ENCODE data around the gene ADCY1. TPM values are rescaled to one million over a fixed set of nuclear protein-coding genes. Genes with fewer than 3 reads are reported as not detected.
A peak's percentile ranks its signal among the peaks of the same experiment; 100 is the strongest.

The ADCY1 gene
- total and polyA plus RNA-seq, 12 donors = 0.46 to 8.6 (median 3.4) TPM

DNA sequence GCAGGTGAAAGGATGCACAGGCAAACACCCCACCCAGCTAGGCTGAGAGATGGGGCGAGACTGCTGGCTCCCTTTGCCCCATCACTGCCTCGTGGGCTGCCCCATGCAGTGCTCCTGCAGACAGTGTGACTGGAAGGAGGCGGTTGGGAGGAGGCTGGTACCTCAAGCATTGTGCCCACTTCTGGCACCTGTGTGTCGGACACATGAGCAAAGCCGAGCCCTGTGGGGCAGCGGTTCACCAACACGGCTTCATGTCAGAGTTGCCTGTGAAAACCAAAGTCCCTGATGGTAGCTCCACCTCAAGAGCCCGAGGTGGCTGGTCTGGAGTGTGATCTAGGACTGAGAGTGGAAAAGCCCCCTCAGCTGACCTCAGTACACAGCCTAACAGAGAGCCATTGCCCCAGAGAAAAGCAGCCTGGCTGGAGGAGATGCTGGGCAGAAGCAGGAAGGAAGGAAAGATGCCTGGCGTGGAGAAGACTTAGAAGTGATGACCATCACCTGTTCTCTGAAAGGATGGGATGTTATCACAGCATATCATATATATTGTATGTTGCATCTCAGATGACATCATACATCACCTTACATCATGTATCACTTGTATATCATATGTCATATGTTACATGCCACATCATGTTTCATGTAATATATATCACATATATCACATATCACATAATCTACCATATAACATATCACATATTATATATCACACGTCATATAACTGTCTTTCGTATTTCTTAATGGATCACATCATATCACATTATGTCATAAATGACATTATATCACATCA, 75.6 kb downstream of the ADCY1 start:
- intact Hi-C loops (cut with DNase I) = no loop called here

DNA sequence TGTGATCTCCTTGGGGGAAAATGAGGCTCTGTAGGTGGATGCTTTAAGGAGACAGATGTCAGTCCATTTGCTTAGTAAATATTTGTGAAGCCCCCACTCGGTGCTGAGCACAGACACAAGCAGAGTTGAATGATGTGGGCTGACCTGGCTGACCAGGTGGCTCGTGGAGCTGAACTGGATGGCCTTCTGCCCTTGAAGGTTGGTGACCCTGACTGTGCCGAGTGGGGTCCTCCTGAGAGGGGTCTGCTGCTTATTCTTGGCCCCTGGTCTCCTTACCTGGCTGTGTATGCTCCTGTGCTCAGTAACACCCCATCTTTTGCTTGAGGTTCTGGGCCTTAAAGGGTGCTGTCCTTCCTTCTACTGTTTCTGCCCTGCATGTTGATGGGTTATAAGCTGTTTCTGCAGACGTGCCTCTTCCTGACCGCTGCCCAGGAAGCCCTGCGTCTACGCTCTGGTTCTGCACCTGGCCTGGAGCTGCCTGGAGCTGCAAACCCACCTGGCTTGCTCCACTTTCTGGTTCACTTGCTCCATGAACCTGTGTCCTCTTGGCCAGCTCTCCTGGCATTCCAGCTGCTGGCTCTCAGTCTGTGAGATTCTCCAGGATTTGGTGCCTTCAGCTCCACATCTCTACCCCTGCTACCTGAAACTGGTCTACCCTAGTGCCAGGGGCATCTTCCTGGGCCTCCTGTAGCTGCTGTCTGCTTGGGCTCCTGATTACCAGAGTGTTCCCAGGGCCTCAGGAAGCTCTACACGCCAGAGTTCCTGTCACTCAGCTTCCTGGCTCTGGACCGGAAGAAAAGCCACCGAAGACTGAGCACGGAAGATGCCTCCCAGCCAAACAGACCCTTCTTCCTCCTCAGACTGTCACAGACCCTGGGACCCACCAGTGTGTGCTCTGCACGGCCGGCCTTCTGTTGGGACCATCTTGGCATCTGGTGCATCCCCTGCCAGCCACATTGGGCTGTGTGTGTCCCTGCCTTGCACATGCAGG, 76.5 kb downstream of the ADCY1 start:
- no peak overlapping the region for H3K4me3 ChIP-seq
- no peaks in the 10 kb centered on the region for H3K36me3 ChIP-seq
- no peaks in the 10 kb centered on the region for H3K9me3 ChIP-seq
- no peaks in the 10 kb centered on the region for H3K27me3 ChIP-seq
- 71 to 72% methylated on average over 13 of the region's 13 CpGs for WGBS, 2 donors
- intact Hi-C loops (cut with DNase I) = no loop called here
- H3K27ac ChIP-seq = no peak overlapping the region
- ATAC-seq (peak in 1 of 8 donors; percentile 16), DNase-seq (no peak)
- TF ChIP-seq, protein P1, sequence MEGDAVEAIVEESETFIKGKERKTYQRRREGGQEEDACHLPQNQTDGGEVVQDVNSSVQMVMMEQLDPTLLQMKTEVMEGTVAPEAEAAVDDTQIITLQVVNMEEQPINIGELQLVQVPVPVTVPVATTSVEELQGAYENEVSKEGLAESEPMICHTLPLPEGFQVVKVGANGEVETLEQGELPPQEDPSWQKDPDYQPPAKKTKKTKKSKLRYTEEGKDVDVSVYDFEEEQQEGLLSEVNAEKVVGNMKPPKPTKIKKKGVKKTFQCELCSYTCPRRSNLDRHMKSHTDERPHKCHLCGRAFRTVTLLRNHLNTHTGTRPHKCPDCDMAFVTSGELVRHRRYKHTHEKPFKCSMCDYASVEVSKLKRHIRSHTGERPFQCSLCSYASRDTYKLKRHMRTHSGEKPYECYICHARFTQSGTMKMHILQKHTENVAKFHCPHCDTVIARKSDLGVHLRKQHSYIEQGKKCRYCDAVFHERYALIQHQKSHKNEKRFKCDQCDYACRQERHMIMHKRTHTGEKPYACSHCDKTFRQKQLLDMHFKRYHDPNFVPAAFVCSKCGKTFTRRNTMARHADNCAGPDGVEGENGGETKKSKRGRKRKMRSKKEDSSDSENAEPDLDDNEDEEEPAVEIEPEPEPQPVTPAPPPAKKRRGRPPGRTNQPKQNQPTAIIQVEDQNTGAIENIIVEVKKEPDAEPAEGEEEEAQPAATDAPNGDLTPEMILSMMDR (IDR thresholded peaks at IDR 0.05) = no peak
- peaks cover 2 to 26% (median 15%) of the 10 kb centered on the region in 9 donors for H3K4me1 ChIP-seq

More for the DNA sequence above, 75.6 kb downstream of the ADCY1 start:
- peaks cover 2 to 26% (median 15%) of the 10 kb centered on the region in 9 donors for H3K4me1 ChIP-seq
- DNase-seq (peak in 1 of 2 donors; percentile 2), ATAC-seq (no peak)
- no peaks in the 10 kb centered on the region for H3K36me3 ChIP-seq
- H3K27me3 ChIP-seq = no peaks in the 10 kb centered on the region
- H3K9me3 ChIP-seq = no peaks in the 10 kb centered on the region
- no peak overlapping the region for H3K27ac ChIP-seq
- 94 to 96% methylated on average over 11 of the region's 11 CpGs for WGBS, 2 donors
- no peak overlapping the region for H3K4me3 ChIP-seq
- TF ChIP-seq, protein P1 (IDR thresholded peaks at IDR 0.05) = no peak

DNA sequence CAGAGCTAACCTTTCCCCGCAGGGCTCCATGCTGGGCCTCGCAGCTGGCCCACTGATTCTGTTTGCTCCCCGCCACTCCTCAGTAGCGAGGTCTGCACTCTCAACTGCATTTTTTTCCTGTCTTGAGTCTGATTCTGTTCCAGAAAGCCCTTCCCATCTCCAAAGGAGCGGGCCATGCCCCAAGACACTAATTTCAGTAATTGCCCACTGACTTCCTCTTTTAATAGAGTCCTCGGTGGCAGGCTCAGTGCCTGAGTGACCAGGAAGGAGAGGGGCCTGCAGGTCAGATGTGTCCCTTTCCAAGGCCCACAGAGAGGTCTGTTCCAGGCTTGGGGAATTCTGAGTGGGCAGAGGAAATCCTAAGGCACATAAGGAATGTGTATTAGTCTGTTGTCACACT, 77.4 kb downstream of the ADCY1 start:
- no peaks in the 10 kb centered on the region for H3K36me3 ChIP-seq
- DNase-seq (no peak), ATAC-seq (no peak)
- H3K27ac ChIP-seq = no peak overlapping the region
- no peak overlapping the region for H3K4me3 ChIP-seq
- TF ChIP-seq, protein P1 (IDR thresholded peaks at IDR 0.05) = no peak
- intact Hi-C loops (cut with DNase I) = no loop called here
- peaks cover 1 to 20% (median 10%) of the 10 kb centered on the region in 9 donors for H3K4me1 ChIP-seq
- H3K27me3 ChIP-seq = no peaks in the 10 kb centered on the region
- no peaks in the 10 kb centered on the region for H3K9me3 ChIP-seq
- 88 to 92% methylated on average over 6 of the region's 6 CpGs for WGBS, 2 donors

DNA sequence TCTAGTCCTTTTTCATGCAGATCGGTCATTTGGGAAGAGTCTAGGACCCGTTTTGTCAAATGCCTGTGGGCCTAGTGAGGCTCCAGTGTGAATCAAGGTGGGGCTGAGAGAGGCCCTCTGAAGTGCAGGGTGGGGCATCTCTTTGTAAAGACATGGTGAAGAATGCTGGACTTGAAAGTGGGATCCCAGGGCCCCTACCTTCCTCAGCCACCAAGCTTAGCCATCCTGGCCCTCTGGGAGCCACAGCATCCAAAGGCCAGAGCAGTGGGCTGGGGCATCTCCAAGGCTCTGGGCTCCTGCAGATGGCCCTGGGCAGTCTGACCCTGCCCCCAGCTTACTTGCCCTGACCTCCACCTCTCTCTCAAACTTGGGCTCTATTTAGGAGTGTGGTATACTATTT, 78.5 kb downstream of the ADCY1 start:
- Histone ChIP-seq H3K4me3 (no peak overlapping the region), H3K27me3 (no peaks in the 10 kb centered on the region), H3K36me3 (no peaks in the 10 kb centered on the region), H3K27ac (no peak overlapping the region), H3K9me3 (no peaks in the 10 kb centered on the region), H3K4me1 (peaks cover 0 to 10% (median 0%) of the 10 kb centered on the region in 9 donors)
- DNase-seq (no peak), ATAC-seq (no peak)
- WGBS, 2 donors = 96 to 98% methylated on average over 2 of the region's 2 CpGs
- intact Hi-C loops (cut with DNase I) = no loop called here
- TF ChIP-seq, protein P1 (IDR thresholded peaks at IDR 0.05) = no peak
